ENCODE data around the gene TDRD7.

TDRD7 gene

GRCh38 chr9:97411789-97412625 is at the start of gene TDRD7:
TSS of gene TDRD7 (plus strand) at chr9:97412096. CDS start at chr9:97428466, 16,370 bp downstream.
- TF ChIP-seq GATA2 (IDR thresholded peaks at IDR 0.05; ENCODE audit: low read depth, low read length) = no peak
- TF ChIP-seq GATA3 (IDR thresholded peaks at IDR 0.05; ENCODE audit: low read depth, low read length) = no peak

- TF ChIP-seq GATA2 (IDR thresholded peaks at IDR 0.05; ENCODE audit: low read depth, low read length) (no peak), GATA3 (IDR thresholded peaks at IDR 0.05; ENCODE audit: low read depth, low read length) (no peak)
These were observed 48.9 kb upstream of the TDRD7 start for GRCh38 chr9:97362777-97363545.

- TF ChIP-seq GATA3 (IDR thresholded peaks at IDR 0.05; ENCODE audit: low read depth, low read length) (no peak), GATA2 (IDR thresholded peaks at IDR 0.05; ENCODE audit: low read depth, low read length) (no peak)
These were observed 48.1 kb upstream of the TDRD7 start for GRCh38 chr9:97363661-97364299.

GRCh38 chr9:97364769-97365490 is 47.0 kb upstream of the TDRD7 start:
- TF ChIP-seq GATA2 (IDR thresholded peaks at IDR 0.05; ENCODE audit: low read depth, low read length) (no peak), GATA3 (IDR thresholded peaks at IDR 0.05; ENCODE audit: low read depth, low read length) (no peak)

- TF ChIP-seq GATA3 (IDR thresholded peaks at IDR 0.05; ENCODE audit: low read depth, low read length) (no peak), GATA2 (IDR thresholded peaks at IDR 0.05; ENCODE audit: low read depth, low read length) (no peak)
These were observed 46.3 kb upstream of the TDRD7 start for GRCh38 chr9:97365634-97366033.

- no peak for TF ChIP-seq GATA3 (IDR thresholded peaks at IDR 0.05; ENCODE audit: low read depth, low read length)
- no peak for TF ChIP-seq GATA2 (IDR thresholded peaks at IDR 0.05; ENCODE audit: low read depth, low read length)
These were observed 45.4 kb upstream of the TDRD7 start for GRCh38 chr9:97366476-97366875.

GRCh38 chr9:97366889-97367288 is 45.0 kb upstream of the TDRD7 start:
- TF ChIP-seq GATA3 (IDR thresholded peaks at IDR 0.05; ENCODE audit: low read depth, low read length) (no peak), GATA2 (IDR thresholded peaks at IDR 0.05; ENCODE audit: low read depth, low read length) (no peak)

- TF ChIP-seq GATA2 (IDR thresholded peaks at IDR 0.05; ENCODE audit: low read depth, low read length) (no peak), GATA3 (IDR thresholded peaks at IDR 0.05; ENCODE audit: low read depth, low read length) (no peak)
These were observed 44.2 kb upstream of the TDRD7 start for GRCh38 chr9:97367729-97368128.

GRCh38 chr9:97368964-97369363 is 42.9 kb upstream of the TDRD7 start:
- TF ChIP-seq GATA3 (IDR thresholded peaks at IDR 0.05; ENCODE audit: low read depth, low read length) = no peak
- TF ChIP-seq GATA2 (IDR thresholded peaks at IDR 0.05; ENCODE audit: low read depth, low read length) = no peak

GRCh38 chr9:97372580-97372979 is 39.3 kb upstream of the TDRD7 start:
- no peak for TF ChIP-seq GATA3 (IDR thresholded peaks at IDR 0.05; ENCODE audit: low read depth, low read length)
- TF ChIP-seq GATA2 (IDR thresholded peaks at IDR 0.05; ENCODE audit: low read depth, low read length) = no peak

GRCh38 chr9:97373331-97373730 is 38.6 kb upstream of the TDRD7 start:
- TF ChIP-seq GATA2 (IDR thresholded peaks at IDR 0.05; ENCODE audit: low read depth, low read length) = no peak
- TF ChIP-seq GATA3 (IDR thresholded peaks at IDR 0.05; ENCODE audit: low read depth, low read length) = no peak

GRCh38 chr9:97374811-97375210 is 37.1 kb upstream of the TDRD7 start:
- no peak for TF ChIP-seq GATA2 (IDR thresholded peaks at IDR 0.05; ENCODE audit: low read depth, low read length)
- TF ChIP-seq GATA3 (IDR thresholded peaks at IDR 0.05; ENCODE audit: low read depth, low read length) = no peak

- no peak for TF ChIP-seq GATA3 (IDR thresholded peaks at IDR 0.05; ENCODE audit: low read depth, low read length)
- TF ChIP-seq GATA2 (IDR thresholded peaks at IDR 0.05; ENCODE audit: low read depth, low read length) = no peak
These were observed 35.0 kb upstream of the TDRD7 start for GRCh38 chr9:97376902-97377301.

Measured in SH-SY5Y (cell line).